Small intestine (tissue), 7 donors: Measurements from ENCODE around the gene SOX13. TPM values are rescaled to one million over a fixed set of nuclear protein-coding genes. Genes with fewer than 3 reads are reported as not detected.

Experiments
- DNase-seq, 2 donors: peaks; one replicate each; pipeline versions ENCODE4 v3.0.0 to v3.0.0-alpha.2; 2013
- FAIRE-seq: peaks from 2 replicates; lab custom pipeline; 2012; peaks lifted over from hg19 to GRCh38; lab: Jason Lieb, UNC
- H3K27ac ChIP-seq, 3 donors: one replicate each; pipeline ENCODE4 v1.5.1; 2013; ENCODE audit warnings: low read length in 2 of 3, mild to moderate bottlenecking in 2 of 3, control low read depth in 1 of 3, inconsistent platforms in 1 of 3, low read depth in 1 of 3, moderate library complexity in 1 of 3
- H3K27me3 ChIP-seq, 3 donors: one replicate each; pipeline ENCODE4 v1.6.1; 2013; ENCODE audit warnings: low read length in 3 of 3, inconsistent platforms in 1 of 3; ENCODE audit not compliant: control insufficient read depth in 3 of 3, insufficient read depth in 3 of 3
- H3K36me3 ChIP-seq, 3 donors: one replicate each; pipeline ENCODE4 v1.6.1; 2013; ENCODE audit warnings: low read length in 3 of 3, inconsistent platforms in 1 of 3, low read depth in 1 of 3, mild to moderate bottlenecking in 1 of 3, moderate library complexity in 1 of 3; ENCODE audit not compliant: control insufficient read depth in 3 of 3, insufficient read depth in 2 of 3
- H3K4me1 ChIP-seq, 3 donors: one replicate each; pipeline ENCODE4 v1.6.1; 2013; ENCODE audit warnings: low read length in 2 of 3, inconsistent platforms in 1 of 3, low read depth in 1 of 3, mild to moderate bottlenecking in 1 of 3, moderate library complexity in 1 of 3; ENCODE audit not compliant: control insufficient read depth in 3 of 3, insufficient read depth in 2 of 3
- H3K4me3 ChIP-seq, 3 donors: one replicate each; pipeline ENCODE4 v1.5.1; 2013; ENCODE audit warnings: low read length in 3 of 3, control low read depth in 1 of 3, inconsistent platforms in 1 of 3, low read depth in 1 of 3, mild to moderate bottlenecking in 1 of 3, moderate library complexity in 1 of 3
- H3K9me3 ChIP-seq, 2 donors: one replicate each; pipeline ENCODE4 v1.6.1; 2013; ENCODE audit warnings: low read depth in 1 of 2, low read length in 1 of 2; ENCODE audit not compliant: control insufficient read depth in 2 of 2, insufficient read depth in 1 of 2
- WGBS, 3 donors: extraction: QIAGEN DNeasy Blood & Tissue Kit; methylation state at CpG; one replicate each; pipeline ENCODE4 v1.1.7; 2013; 5-methylcytosine and 5-hydroxymethylcytosine counted together
- polyA plus RNA-seq, 4 donors: library from polyadenylated mRNA; stranded (reverse) in 3 of 4; unstranded in 1 of 4; fragments of 200-250 nt in 3 of 4; fragments of 120-200 nt in 1 of 4; gene quantifications; one replicate each; pipeline versions ENCODE4 v1.2.1 to v1.2.3, GENCODE V29; 2013
- donor health status: healthy with polysubstance abuse.
- donor health status: control.
- donor health status: control.
- donor health status: Bipolar disorder and iron deficiency.
- donor health status: healthy.

The SOX13 gene
- polyA plus RNA-seq, 4 donors, result 12.4 to 43.7 (median 18.6) TPM

- no peak overlapping the region for H3K4me3 ChIP-seq
- WGBS, 3 donors, result 80 to 92% (median 90%) methylated on average over 4 of the region's 4 CpGs
- DNase-seq (no peak), FAIRE-seq (no peak)
- H3K9me3 ChIP-seq, result peaks cover 0 to 10% of the 10 kb centered on the region in 2 donors
- no peaks in the 10 kb centered on the region for H3K36me3 ChIP-seq
- H3K27me3 ChIP-seq, result no peaks in the 10 kb centered on the region
- H3K4me1 ChIP-seq, result no peaks in the 10 kb centered on the region
- H3K27ac ChIP-seq, result no peak overlapping the region
These were observed 96.9 kb downstream of the SOX13 start for GRCh38 chr1:204169858-204170257.

- 86 to 91% (median 87%) methylated on average over 3 of the region's 3 CpGs for WGBS, 3 donors
- H3K4me1 ChIP-seq, result no peaks in the 10 kb centered on the region
- no peak overlapping the region for H3K27ac ChIP-seq
- H3K27me3 ChIP-seq, result no peaks in the 10 kb centered on the region
- DNase-seq, result no peak
- peaks cover 0 to 10% of the 10 kb centered on the region in 2 donors for H3K9me3 ChIP-seq
- FAIRE-seq, result no peak
- H3K4me3 ChIP-seq, result no peak overlapping the region
- no peaks in the 10 kb centered on the region for H3K36me3 ChIP-seq
These were observed 97.7 kb downstream of the SOX13 start for GRCh38 chr1:204170494-204171155.

- Histone ChIP-seq H3K4me3 (no peak overlapping the region), H3K4me1 (peaks cover 0 to 2% (median 0%) of the 10 kb centered on the region in 3 donors), H3K27ac (no peak overlapping the region), H3K27me3 (peaks cover 0 to 2% (median 0%) of the 10 kb centered on the region in 3 donors), H3K9me3 (peaks cover 0 to 10% of the 10 kb centered on the region in 2 donors), H3K36me3 (no peaks in the 10 kb centered on the region)
- 57 to 63% (median 60%) methylated on average over 4 of the region's 4 CpGs for WGBS, 3 donors
- no peak for DNase-seq
- no peak for FAIRE-seq
These were observed 98.8 kb downstream of the SOX13 start for GRCh38 chr1:204171751-204172178.

GRCh38 chr1:204172404-204173029 is 99.6 kb downstream of the SOX13 start:
- FAIRE-seq, result no peak
- Histone ChIP-seq H3K27ac (no peak overlapping the region), H3K27me3 (peaks cover 0 to 2% (median 0%) of the 10 kb centered on the region in 3 donors), H3K4me3 (no peak overlapping the region), H3K9me3 (peaks cover 0 to 10% of the 10 kb centered on the region in 2 donors), H3K36me3 (no peaks in the 10 kb centered on the region), H3K4me1 (peaks cover 0 to 9% (median 0%) of the 10 kb centered on the region in 3 donors)
- DNase-seq, result no peak
- WGBS, 3 donors, result 91 to 95% (median 91%) methylated on average over 2 of the region's 2 CpGs

- no peak overlapping the region for H3K27ac ChIP-seq
- peaks cover 0 to 3% (median 2%) of the 10 kb centered on the region in 3 donors for H3K27me3 ChIP-seq
- DNase-seq (no peak), FAIRE-seq (no peak)
- peaks cover 0 to 6% of the 10 kb centered on the region in 2 donors for H3K9me3 ChIP-seq
- H3K4me3 ChIP-seq, result no peak overlapping the region
- H3K36me3 ChIP-seq, result no peaks in the 10 kb centered on the region
- H3K4me1 ChIP-seq, result peaks cover 0 to 15% (median 0%) of the 10 kb centered on the region in 3 donors
- 44 to 59% (median 53%) methylated on average over 3 of the region's 3 CpGs for WGBS, 3 donors
These were observed 102.0 kb downstream of the SOX13 start for GRCh38 chr1:204174958-204175357.

GRCh38 chr1:204176049-204176448 is 103.1 kb downstream of the SOX13 start:
- Histone ChIP-seq H3K4me3 (no peak overlapping the region), H3K27me3 (peaks cover 0 to 3% (median 2%) of the 10 kb centered on the region in 3 donors), H3K4me1 (peaks cover 0 to 15% (median 0%) of the 10 kb centered on the region in 3 donors), H3K9me3 (no peaks in the 10 kb centered on the region), H3K36me3 (no peaks in the 10 kb centered on the region), H3K27ac (no peak overlapping the region)
- no peak for DNase-seq
- no peak for FAIRE-seq
- WGBS, 3 donors, result 85 to 90% (median 89%) methylated on average over 5 of the region's 5 CpGs

- peaks cover 0 to 15% (median 0%) of the 10 kb centered on the region in 3 donors for H3K4me1 ChIP-seq
- H3K27me3 ChIP-seq, result peaks cover 0 to 3% (median 2%) of the 10 kb centered on the region in 3 donors
- 19 to 31% (median 29%) methylated on average over 4 of the region's 4 CpGs for WGBS, 3 donors
- peak; percentile 69 to 70 for DNase-seq
- FAIRE-seq, result no peak
- H3K27ac ChIP-seq, result no peak overlapping the region
- no peaks in the 10 kb centered on the region for H3K36me3 ChIP-seq
- no peak overlapping the region for H3K4me3 ChIP-seq
- no peaks in the 10 kb centered on the region for H3K9me3 ChIP-seq
These were observed 104.2 kb downstream of the SOX13 start for GRCh38 chr1:204177133-204177532.
